Colonic mucosa (tissue), 4 donors: Measurements from ENCODE around the gene CPT1A. TPM values are rescaled to one million over a fixed set of nuclear protein-coding genes. Genes with fewer than 3 reads are reported as not detected.

ENCODE experiments used
- DNase-seq: peaks from one replicate; pipeline ENCODE4 v3.0.0-alpha.2; 2020
- H3K27ac ChIP-seq: fragments of 200-600 bp; one replicate; pipeline ENCODE4 v1.8.0; 2021
- H3K27me3 ChIP-seq: fragments of 200-600 bp; one replicate; pipeline ENCODE4 v1.8.0; 2021
- H3K36me3 ChIP-seq: fragments of 200-600 bp; one replicate; pipeline ENCODE4 v1.8.0; 2021
- H3K4me1 ChIP-seq: fragments of 200-600 bp; one replicate; pipeline ENCODE4 v1.8.0; 2021; ENCODE audit warnings: mild to moderate bottlenecking
- H3K4me3 ChIP-seq: fragments of 200-600 bp; one replicate; pipeline ENCODE4 v1.8.0; 2021
- H3K9ac ChIP-seq, 2 donors: one replicate each; pipeline ENCODE4 v1.7.0; 2013; ENCODE audit warnings: control low read depth in 2 of 2, low read depth in 2 of 2, low read length in 2 of 2
- H3K9me3 ChIP-seq: fragments of 200-600 bp; one replicate; pipeline ENCODE4 v1.8.0; 2021
- intact Hi-C: fragments of 100-400 bp; cut with DNase I; formaldehyde crosslinking; loops from one replicate; pipeline ENCODE4 v1.14.1; 2022
- total RNA-seq, 2 donors: library from RNA; stranded (reverse); fragmentation: NEBNext Ultra II Directional in 1 of 2; extraction: Animal tissue kit (Norgen Biotek cat#: 25700) in 1 of 2; gene quantifications; one replicate each; pipeline ENCODE4 v1.2.1, GENCODE V29; 2021
- TF ChIP-seq, protein P1 (sequence below): fragments of 200-600 bp; IDR thresholded peaks from one replicate; pipeline ENCODE4 v1.8.0; 2022; ENCODE audit warnings: antibody characterized with exemption, mild to moderate bottlenecking
- donor health status: healthy.
- donor health status: DM: no; HTN: no; CAD: no.
- donor health status: DM: no; HTN: no; CAD: no.

CPT1A gene
- total RNA-seq, 2 donors from 2014 or later: 197 to 213 TPM

DNA sequence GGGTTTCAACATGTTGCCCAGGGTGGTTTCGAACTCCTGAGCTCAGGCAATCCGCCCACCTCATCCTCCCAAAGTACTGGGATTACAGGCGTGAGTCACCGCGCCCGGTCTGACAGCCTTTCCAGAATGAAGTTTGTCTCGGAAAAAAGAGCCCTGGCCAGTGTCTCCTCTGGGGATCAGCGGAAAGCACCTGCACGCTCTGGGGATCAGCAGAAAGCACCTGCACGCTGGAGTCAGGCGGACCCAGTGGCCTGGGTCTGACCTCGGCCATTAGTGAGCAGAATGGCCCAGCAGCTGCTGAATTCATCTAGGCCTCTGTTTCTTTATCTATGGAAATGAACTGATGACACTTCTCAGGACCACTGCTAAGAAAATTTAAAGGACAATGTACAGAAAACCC lies 79.9 kb downstream of the CPT1A start:
- H3K4me1 ChIP-seq: no peaks in the 10 kb centered on the region
- H3K27ac ChIP-seq: no peak overlapping the region
- no peaks in the 10 kb centered on the region for H3K9me3 ChIP-seq
- TF ChIP-seq, protein P1, sequence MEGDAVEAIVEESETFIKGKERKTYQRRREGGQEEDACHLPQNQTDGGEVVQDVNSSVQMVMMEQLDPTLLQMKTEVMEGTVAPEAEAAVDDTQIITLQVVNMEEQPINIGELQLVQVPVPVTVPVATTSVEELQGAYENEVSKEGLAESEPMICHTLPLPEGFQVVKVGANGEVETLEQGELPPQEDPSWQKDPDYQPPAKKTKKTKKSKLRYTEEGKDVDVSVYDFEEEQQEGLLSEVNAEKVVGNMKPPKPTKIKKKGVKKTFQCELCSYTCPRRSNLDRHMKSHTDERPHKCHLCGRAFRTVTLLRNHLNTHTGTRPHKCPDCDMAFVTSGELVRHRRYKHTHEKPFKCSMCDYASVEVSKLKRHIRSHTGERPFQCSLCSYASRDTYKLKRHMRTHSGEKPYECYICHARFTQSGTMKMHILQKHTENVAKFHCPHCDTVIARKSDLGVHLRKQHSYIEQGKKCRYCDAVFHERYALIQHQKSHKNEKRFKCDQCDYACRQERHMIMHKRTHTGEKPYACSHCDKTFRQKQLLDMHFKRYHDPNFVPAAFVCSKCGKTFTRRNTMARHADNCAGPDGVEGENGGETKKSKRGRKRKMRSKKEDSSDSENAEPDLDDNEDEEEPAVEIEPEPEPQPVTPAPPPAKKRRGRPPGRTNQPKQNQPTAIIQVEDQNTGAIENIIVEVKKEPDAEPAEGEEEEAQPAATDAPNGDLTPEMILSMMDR: no peak
- no peak overlapping the region for H3K9ac ChIP-seq
- DNase-seq: no peak
- H3K4me3 ChIP-seq: no peak overlapping the region
- intact Hi-C loops: no loop called here
- H3K36me3 ChIP-seq: peaks cover 7% of the 10 kb centered on the region
- no peaks in the 10 kb centered on the region for H3K27me3 ChIP-seq

DNA sequence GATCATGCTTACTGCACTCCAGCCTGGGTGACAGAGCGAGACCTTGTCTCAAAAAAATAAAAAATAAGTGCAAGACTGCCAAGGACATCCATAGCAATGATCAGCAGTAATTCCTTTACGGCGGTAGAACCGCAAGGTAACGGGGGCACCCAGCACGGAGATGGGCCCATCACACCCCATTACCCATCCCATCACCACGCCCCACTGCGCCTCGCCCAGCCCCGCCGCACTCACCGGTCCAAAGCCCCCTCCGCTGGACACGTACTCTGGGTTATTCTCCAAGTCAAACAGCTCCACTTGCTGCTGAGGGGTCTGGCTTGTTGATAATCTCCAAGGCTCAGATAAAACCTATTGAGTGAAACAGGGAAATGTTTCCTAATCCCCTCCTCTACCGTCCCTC lies 81.7 kb downstream of the CPT1A start:
- no peaks in the 10 kb centered on the region for H3K27me3 ChIP-seq

DNA sequence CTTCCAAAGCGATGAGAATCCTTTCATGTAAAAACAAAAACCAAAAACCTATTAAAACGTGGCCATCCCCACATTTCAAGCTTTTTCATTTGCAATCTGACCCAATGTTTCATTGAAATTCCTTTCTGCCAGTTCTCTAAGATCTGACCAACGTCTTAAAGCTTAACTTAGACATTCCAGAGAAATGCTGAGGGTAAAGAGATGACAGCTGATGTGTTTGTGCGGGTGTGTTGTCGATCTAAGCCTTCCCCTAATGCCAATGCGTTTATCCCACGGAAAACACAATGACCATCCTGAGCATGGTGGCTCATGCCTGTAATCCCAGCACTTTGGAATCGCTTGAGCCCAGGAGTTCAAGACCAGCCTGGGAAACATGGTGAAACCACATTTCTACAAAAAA lies 84.0 kb downstream of the CPT1A start:
- H3K4me3 ChIP-seq: no peak overlapping the region
- H3K9ac ChIP-seq: no peak overlapping the region
- H3K36me3 ChIP-seq: peaks cover 7% of the 10 kb centered on the region
- DNase-seq: no peak
- TF ChIP-seq, protein P1: no peak
- H3K9me3 ChIP-seq: no peaks in the 10 kb centered on the region
- intact Hi-C loops: no loop called here
- H3K27ac ChIP-seq: no peak overlapping the region
- H3K27me3 ChIP-seq: no peaks in the 10 kb centered on the region
- H3K4me1 ChIP-seq: no peaks in the 10 kb centered on the region

More for the DNA sequence above, 81.7 kb downstream of the CPT1A start:
- Histone ChIP-seq H3K4me1 (no peaks in the 10 kb centered on the region), H3K9me3 (no peaks in the 10 kb centered on the region), H3K27ac (no peak overlapping the region), H3K9ac (no peak overlapping the region), H3K36me3 (peaks cover 7% of the 10 kb centered on the region), H3K4me3 (no peak overlapping the region)
- TF ChIP-seq, protein P1: no peak
- no peak for DNase-seq
- intact Hi-C loops: no loop called here

DNA sequence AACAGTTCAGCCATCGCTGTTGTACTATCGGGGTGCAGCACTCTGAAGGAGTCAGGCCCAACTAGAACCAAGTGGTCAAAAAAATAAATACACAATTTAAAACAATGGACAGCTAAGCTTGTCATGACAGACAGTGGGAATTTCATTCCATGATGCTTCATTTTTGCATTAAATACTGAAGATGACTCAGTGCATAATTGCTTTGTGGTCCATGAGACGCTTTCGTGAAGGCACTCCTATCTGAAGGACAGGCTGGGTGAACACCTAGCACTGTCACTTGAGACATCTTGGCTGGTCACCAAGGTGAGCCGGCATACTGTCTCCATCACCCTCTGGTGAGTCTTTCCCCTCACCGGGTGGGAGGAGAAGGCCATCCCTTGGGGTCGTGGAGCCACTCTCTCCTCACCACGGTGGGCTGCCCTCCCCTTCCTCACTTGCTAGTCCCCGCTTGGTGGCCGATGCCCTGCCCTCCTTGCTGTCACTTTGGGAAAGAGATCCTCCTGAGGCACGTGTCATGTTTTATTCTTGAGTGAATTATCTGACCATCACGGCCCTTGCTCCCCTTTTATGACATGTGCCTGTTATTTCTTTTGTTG lies 85.4 kb downstream of the CPT1A start:
- Histone ChIP-seq H3K36me3 (peaks cover 7% of the 10 kb centered on the region), H3K9ac (no peak overlapping the region), H3K27ac (no peak overlapping the region), H3K9me3 (no peaks in the 10 kb centered on the region), H3K4me1 (no peaks in the 10 kb centered on the region), H3K4me3 (no peak overlapping the region), H3K27me3 (no peaks in the 10 kb centered on the region)
- intact Hi-C loops: no loop called here
- TF ChIP-seq, protein P1: no peak
- no peak for DNase-seq

DNA sequence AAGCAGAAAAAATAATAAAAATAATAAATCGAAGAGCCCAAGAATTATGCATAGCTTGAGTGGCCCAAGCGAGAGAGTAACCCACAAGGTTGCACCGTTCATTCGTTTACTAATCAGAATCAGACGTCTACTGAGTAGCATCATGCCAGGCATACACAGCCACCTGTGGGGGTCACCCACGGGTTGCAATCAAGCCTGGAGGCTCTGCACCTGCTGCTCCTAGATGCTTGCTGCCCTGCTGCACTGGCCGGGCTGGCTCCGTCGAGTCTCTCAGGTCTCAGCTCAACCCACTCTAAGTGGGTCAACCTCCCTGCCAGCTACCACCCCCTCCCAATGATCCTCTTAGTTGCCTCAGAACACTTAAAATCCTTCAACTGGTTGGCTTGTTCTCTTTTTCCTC lies 88.4 kb downstream of the CPT1A start:
- TF ChIP-seq, protein P1: no peak
- no peak for DNase-seq
- intact Hi-C loops: no loop called here
- Histone ChIP-seq H3K9me3 (no peaks in the 10 kb centered on the region), H3K27ac (no peak overlapping the region), H3K9ac (no peak overlapping the region), H3K36me3 (no peaks in the 10 kb centered on the region), H3K4me3 (no peak overlapping the region), H3K4me1 (no peaks in the 10 kb centered on the region), H3K27me3 (no peaks in the 10 kb centered on the region)
